Dermis microvascular lymphatic vessel endothelial cell (primary cell): ENCODE results near the gene KIR3DL1. TPM values are rescaled to one million over a fixed set of nuclear protein-coding genes. Genes with fewer than 3 reads are reported as not detected.

Experiments
- total RNA-seq: library from RNA; depleted of rRNA; stranded (reverse); fragments of >200 nt; gene quantifications from 2 replicates; pipeline ENCODE4 v1.2.1, GENCODE V29; 2014

KIR3DL1 gene
- total RNA-seq, 1 donor from 2014 or later = not detected

Other genes starting within 250 kb of the KIR3DL1 start
- gene LILRA2, start 242.7 kb upstream of the KIR3DL1 start, total RNA-seq = not detected in 2 replicates
- gene LILRA1, start 222.8 kb upstream of the KIR3DL1 start, total RNA-seq = not detected in 2 replicates
- 0.13 TPM in 1 of 2 replicates, not detected in the other for gene LILRB1, start 186.0 kb upstream of the KIR3DL1 start, total RNA-seq
- gene LILRB4, start 153.5 kb upstream of the KIR3DL1 start, total RNA-seq = not detected in 2 replicates
- not detected in 2 replicates for gene KIR3DL3, start 92.0 kb upstream of the KIR3DL1 start, total RNA-seq
- not detected in 2 replicates for gene KIR2DL3, start 78.0 kb upstream of the KIR3DL1 start, total RNA-seq
- gene KIR2DL1, start 46.7 kb upstream of the KIR3DL1 start, total RNA-seq = not detected in 2 replicates
- not detected in 2 replicates for gene KIR2DL4, start 12.9 kb upstream of the KIR3DL1 start, total RNA-seq
- not detected in 2 replicates for gene KIR2DS4, start 16.2 kb downstream of the KIR3DL1 start, total RNA-seq
- gene KIR3DL2, start 34.0 kb downstream of the KIR3DL1 start, total RNA-seq = not detected in 2 replicates
- gene FCAR, start 57.8 kb downstream of the KIR3DL1 start, total RNA-seq = not detected in 2 replicates
- gene NCR1, start 89.7 kb downstream of the KIR3DL1 start, total RNA-seq = not detected in 2 replicates
- gene NLRP7, start 131.1 kb downstream of the KIR3DL1 start, total RNA-seq = not detected in 2 replicates
- 4.9 TPM in 1 of 2 replicates, not detected in the other for gene NLRP2, start 149.9 kb downstream of the KIR3DL1 start, total RNA-seq
- under 0.01 TPM in 1 of 2 replicates, not detected in the other for gene GP6, start 221.8 kb downstream of the KIR3DL1 start, total RNA-seq
- 10.9 and 24.5 TPM in 2 replicates for gene RDH13, start 246.7 kb downstream of the KIR3DL1 start, total RNA-seq